HG02870 (cell line): Measurements from ENCODE around the gene HRG.

Experiments used
- ATAC-seq: cut with Tn5 transposase; IDR thresholded peaks from one replicate; pipeline ENCODE4 v1.9.1; 2021; ENCODE audit warnings: mild to moderate bottlenecking, moderate library complexity; ENCODE audit not compliant: unreplicated experiment

The HRG gene

DNA sequence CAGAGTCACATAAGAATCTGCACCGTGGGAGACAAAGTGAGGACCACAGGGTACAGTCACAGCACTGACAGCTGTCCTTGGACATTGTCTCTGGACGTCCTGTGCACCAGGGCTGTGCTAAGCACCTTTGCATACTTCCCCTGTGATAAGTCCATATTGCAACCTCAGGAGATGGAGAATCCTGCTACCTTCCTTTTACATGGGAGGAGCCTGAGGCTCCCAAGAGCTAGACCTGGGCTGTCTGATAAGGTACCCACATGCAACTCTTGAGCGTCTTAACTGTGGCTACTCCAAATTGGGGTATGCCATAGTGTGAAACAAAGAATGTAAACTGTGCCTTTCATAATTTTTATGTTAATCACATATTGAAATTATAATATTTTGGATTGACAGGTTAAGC, 28.1 kb upstream of the HRG start:
- no peak for ATAC-seq

DNA sequence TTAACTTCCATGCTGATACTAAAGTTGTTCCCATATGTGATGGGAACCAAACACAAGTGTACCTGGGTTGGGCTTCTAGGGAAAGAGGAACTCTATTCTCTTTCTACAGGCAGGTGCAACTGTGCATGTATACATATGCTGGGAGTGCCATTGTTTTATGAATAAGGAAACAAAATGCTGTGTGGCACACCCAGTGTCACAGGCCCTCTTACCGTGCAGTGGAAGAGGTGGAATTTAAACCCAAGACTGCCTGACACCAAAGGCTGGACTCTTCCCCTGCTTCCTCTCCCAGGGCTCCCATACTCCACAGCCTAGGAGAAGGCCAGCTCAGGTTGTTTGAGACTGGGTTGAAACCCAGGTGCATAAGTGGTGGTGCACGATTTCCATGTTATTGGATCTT, 27.6 kb upstream of the HRG start:
- no peak for ATAC-seq

GRCh38 chr3:186639778-186640472, 25.9 kb upstream of the HRG start, which contains the start of gene FETUB:
TSS of gene FETUB (plus strand) at chr3:186640399. CDS start at chr3:186640461, 62 bp downstream.
- no peak for ATAC-seq

DNA sequence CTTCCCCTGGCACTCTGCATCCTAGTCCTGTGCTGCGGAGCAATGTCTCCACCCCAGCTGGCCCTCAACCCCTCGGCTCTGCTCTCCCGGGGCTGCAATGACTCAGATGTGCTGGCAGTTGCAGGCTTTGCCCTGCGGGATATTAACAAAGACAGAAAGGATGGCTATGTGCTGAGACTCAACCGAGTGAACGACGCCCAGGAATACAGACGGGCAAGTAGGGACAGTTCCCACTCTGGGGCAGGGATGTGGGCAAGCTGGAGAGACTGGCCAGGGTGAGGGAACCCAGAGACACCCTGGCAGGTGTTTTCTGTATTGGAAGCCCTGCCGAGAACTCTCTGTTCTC, 25.4 kb upstream of the HRG start:
- no peak for ATAC-seq

DNA sequence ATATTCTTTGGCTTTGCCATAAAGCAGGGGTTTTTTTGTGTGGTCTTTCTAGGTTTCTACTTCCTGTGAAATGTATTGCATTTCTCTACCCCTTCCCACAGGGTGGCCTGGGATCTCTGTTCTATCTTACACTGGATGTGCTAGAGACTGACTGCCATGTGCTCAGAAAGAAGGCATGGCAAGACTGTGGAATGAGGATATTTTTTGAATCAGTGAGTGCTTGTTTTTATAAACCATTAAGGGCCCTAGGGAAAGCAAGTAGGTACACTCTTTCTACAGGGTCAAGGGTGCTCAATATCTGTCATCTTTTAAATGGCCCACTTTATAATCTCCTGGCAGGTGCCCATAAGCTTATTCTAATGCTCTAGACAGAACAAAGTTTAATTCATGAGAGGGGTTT, 24.9 kb upstream of the HRG start:
- ATAC-seq: no peak

- ATAC-seq: no peak
Measured at GRCh38 chr3:186642014-186642413, 23.8 kb upstream of the HRG start.

GRCh38 chr3:186643493-186643892, 22.3 kb upstream of the HRG start:
- no peak for ATAC-seq

DNA sequence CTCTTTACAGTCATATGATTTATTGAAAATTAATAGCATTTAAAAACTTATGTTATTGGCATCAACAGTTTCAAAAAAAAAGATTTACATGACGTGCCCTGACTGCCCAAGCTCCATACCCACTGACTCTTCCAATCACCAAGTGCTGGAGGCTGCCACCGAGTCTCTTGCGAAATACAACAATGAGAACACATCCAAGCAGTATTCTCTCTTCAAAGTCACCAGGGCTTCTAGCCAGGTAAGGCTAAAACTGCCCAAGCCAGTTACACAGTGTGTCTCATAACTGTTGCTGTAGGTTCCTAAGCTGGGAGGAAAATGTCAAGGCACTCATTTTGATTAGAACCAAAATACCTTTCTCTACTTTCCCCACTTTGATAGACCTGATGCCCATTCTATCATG, 21.1 kb upstream of the HRG start:
- no peak for ATAC-seq

DNA sequence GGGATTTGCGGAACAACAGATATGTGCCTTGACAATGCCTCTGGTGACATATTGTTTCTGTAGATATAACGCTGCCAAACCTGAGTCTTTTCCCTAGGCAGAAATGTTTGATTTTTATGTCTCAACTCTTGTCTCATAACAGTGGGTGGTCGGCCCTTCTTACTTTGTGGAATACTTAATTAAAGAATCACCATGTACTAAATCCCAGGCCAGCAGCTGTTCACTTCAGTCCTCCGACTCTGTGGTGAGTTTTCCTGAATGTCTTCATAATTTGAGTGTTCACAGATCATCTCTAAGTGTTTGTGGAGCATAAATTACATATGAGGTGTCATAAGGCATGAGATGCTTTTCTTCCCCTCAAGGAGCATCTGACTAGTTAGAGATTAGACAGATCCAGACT, 19.7 kb upstream of the HRG start:
- ATAC-seq: no peak

GRCh38 chr3:186646841-186647240, 19.0 kb upstream of the HRG start:
- no peak for ATAC-seq

- ATAC-seq: no peak
Measured at GRCh38 chr3:186648851-186649250, 17.0 kb upstream of the HRG start.

- ATAC-seq: no peak
Measured at GRCh38 chr3:186651678-186652215, 14.1 kb upstream of the HRG start.

GRCh38 chr3:186653080-186653707, 12.6 kb upstream of the HRG start:
- ATAC-seq: peak; percentile 92

DNA sequence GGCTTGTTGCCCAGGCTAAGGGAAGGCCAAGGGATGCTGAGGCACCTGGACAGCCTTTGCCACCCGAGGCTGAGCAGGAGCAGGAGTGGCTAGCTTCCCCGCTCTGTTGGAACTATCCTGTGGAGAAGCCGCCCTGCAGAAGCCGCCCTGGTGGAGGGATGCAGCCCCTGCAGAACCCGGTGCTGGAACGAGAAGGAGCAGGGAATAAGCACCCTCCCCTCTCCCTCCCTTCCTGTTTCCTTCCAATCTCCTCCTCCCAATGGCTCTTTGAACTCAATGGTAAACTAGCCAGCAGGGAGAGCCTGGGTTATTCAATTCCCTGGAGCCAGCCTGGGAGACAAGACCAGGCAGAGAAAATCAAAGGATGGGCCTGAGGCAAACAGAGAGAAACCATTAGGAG, 11.8 kb upstream of the HRG start:
- ATAC-seq: no peak

DNA sequence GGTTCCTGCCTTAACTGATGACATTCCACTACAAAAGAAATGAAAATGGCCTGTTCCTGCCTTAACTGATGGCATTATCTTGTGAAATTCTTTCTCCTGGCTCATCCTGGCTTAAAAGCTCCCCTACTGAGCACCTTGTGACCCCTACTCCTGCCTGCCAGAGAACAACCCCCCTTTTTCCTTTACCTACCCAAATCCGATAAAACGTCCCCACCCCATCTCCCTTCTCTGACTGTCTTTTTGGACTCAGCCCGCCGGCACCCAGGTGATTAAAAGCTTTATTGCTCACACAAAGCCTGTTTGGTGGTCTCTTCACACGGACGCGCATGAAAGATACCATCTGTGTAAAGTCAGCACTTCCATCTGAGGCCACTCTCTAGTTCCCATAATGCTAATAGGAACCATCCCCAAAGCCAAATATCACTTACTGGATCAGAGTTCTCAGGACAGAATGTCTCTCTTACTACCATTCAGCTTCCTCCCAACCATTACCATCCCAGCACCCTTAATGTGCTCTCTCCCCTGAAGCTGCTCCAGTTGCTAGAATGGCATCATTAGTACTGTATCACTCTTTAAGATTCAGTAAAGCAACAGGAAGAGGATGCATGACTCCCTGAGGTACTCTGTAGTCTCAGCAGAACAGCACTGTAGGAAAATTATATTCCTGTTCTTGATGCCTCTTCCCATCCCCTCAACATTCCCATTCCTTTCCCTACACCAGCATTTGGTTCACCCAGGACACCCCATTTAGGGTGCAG, 2.3 kb upstream of the HRG start:
- no peak for ATAC-seq

DNA sequence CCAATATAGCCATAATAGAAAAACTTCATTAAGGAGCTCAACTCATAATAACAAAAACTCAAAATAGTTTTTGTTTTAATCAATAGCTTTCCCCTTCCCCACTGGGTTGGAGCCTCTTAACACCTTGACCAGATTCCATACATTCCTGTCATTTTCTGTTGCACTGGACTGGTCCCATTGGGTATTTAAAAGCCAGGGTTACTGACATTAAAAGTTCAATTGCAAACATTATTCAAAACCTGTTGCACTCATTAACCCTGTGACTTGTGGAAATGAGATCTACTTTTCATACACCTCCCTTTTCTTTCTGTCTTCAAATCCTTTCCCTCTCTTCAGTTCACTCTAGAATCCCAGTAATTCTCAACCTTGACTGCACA, 1.7 kb upstream of the HRG start:
- no peak for ATAC-seq

DNA sequence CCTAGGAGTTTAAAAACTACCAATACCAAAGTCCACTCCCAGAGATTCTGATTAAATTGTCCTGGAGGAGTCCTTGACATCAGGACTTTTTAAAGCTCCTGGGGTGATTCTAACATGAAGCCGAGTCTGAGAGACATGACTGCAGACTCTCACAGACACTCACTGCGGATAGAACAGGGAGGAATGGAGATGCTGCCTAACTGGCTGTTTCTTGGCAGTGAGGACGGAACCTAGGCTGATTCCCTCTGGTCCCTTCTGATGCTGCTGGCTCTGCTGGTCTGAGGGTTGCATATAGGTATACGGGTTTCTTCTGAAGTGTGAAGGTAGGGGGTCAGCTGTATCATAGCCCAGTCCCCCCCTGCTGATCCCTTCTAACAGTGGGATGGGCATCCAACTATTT, 1.3 kb upstream of the HRG start:
- ATAC-seq: no peak

GRCh38 chr3:186668426-186668825, 2.6 kb downstream of the HRG start:
- no peak for ATAC-seq

DNA sequence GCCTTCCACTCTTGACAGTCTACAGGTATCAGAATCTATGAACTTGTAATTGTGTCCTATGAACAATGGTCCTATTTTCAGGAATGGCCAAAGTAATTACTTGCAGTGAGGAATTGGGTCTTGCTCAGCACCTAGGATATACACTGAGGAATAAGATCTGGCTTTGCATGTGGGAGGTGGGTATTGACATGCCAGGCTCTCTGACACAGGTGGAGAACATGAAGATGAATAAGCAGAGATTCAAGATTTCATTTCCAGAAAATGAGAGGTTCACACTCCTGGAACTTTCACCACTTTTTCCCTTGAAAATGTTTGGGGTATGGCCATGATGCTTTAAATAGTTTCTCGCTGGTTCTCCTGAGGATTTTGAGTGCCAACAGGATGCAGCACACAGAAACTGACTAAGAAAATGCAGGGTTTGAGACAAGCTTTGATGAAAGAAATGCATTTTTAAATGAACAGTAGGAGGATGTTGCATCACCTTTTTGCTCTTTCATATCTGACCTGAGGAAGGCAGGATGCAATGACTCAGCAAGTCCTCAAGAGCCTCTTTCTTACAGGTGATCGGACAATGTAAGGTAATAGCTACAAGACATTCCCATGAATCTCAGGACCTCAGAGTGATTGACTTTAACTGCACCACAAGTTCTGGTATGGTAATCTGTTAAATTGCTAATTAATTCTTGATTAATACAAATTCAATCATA, 3.7 kb downstream of the HRG start:
- no peak for ATAC-seq

DNA sequence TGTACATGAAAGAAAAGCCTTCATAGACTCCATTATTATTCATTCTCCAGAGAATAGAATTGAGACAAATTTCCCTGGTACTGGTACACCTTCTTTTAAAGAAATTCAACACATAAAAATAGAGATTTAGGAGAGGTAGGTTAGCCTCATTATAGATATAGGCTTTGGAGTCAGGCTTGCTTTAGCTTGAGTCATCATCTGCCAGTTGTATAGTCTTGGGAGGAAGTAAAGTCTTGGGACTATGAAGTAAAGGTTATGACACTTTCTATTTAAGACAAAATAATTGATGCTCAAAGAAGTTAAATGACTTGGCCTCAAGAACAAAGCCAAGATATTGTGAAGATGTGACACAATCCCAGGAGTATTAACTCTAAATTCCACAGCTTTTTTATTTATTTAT, 4.3 kb downstream of the HRG start:
- no peak for ATAC-seq

DNA sequence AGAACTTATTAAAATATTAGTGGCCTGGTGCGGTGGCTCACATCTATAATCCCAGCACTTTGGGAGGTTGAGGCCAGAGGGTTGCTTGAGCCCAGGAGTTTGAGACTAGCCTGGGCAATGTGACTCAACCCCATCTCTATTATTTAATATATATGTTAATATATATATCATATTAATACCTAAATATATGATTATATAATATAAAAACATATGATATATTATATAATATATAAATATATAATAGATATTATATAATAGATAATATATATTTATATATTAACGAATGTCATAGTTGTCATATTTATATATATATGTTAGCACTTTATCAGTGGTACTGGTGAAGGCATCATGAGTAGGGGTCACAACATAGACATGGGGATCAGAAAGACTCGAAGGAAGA, 5.2 kb downstream of the HRG start:
- no peak for ATAC-seq
